Heart left ventricle (tissue), 16 donors: ENCODE data around the gene ABCA13. TPM values are rescaled to one million over a fixed set of nuclear protein-coding genes. Genes with fewer than 3 reads are reported as not detected.

Source experiments
- ATAC-seq, 4 donors: fragments of 200-7000 bp; cut with Tn5 transposase; one replicate each; pipeline ENCODE4 v1.9.1; 2020 to 2022; ENCODE audit warnings: moderate library complexity in 4 of 4, mild to moderate bottlenecking in 3 of 4, moderate number of reproducible peaks in 1 of 4
- DNase-seq, 5 donors: peaks; one replicate each; pipeline ENCODE4 v3.0.0-alpha.2; 2020
- H3K27ac ChIP-seq, 12 donors: fragments of 200-600 bp; sonication (generic) in 4 of 12; one replicate each; pipeline versions ENCODE4 v1.5.0 to v1.8.0; 2016 to 2022; ENCODE audit warnings: mild to moderate bottlenecking in 2 of 12
- H3K27me3 ChIP-seq, 9 donors: fragments of 200-600 bp; sonication (generic) in 2 of 9; one replicate each; pipeline versions ENCODE4 v1.5.1 to v1.8.0; 2016 to 2022; ENCODE audit warnings: mild to moderate bottlenecking in 3 of 9
- H3K36me3 ChIP-seq, 9 donors: fragments of 200-600 bp; sonication (generic) in 2 of 9; one replicate each; pipeline versions ENCODE4 v1.5.0 to v1.8.0; 2018 to 2022; ENCODE audit warnings: mild to moderate bottlenecking in 2 of 9
- H3K4me1 ChIP-seq, 12 donors: fragments of 200-600 bp; sonication (generic) in 4 of 12; one replicate each; pipeline versions ENCODE4 v1.5.0 to v1.8.0; 2016 to 2022; ENCODE audit warnings: mild to moderate bottlenecking in 3 of 12
- H3K4me3 ChIP-seq, 12 donors: fragments of 200-600 bp; sonication (generic) in 4 of 12; one replicate each; pipeline versions ENCODE4 v1.5.0 to v1.8.0; 2017 to 2022; ENCODE audit warnings: mild to moderate bottlenecking in 9 of 12, moderate library complexity in 4 of 12
- H3K9me3 ChIP-seq, 12 donors: fragments of 200-600 bp; sonication (generic) in 4 of 12; one replicate each; pipeline versions ENCODE4 v1.5.0 to v1.8.0; 2016 to 2022; ENCODE audit warnings: mild to moderate bottlenecking in 1 of 12
- CTCF ChIP-seq, 12 donors: fragments of 200-600 bp; sonication (generic) in 4 of 12; IDR thresholded peaks; one replicate each; pipeline versions ENCODE4 v1.5.0 to v1.8.0; 2018 to 2022; ENCODE audit warnings: antibody characterized with exemption in 12 of 12, mild to moderate bottlenecking in 5 of 12
- POLR2A ChIP-seq, 2 donors: fragments of 450-650 bp; IDR thresholded peaks; one replicate each; pipeline ENCODE4 v1.6.1; 2017; ENCODE audit warnings: antibody characterized with exemption in 2 of 2, mild to moderate bottlenecking in 2 of 2, moderate library complexity in 2 of 2
- WGBS, 4 donors: extraction: QIAGEN DNeasy Blood & Tissue Kit in 2 of 4; methylation state at CpG; one replicate each; pipeline versions ENCODE4 v1.1.5 to v1.1.7; 2013 to 2018; 5-methylcytosine and 5-hydroxymethylcytosine counted together
- intact Hi-C, 10 donors: fragments of 100-400 bp; cut with DNase I; formaldehyde crosslinking; loops; one replicate each; pipeline versions ENCODE4 v1.11.1 to v1.14.2; 2022
- polyA plus RNA-seq, 2 donors: library from polyadenylated mRNA; stranded (reverse); fragments of 200-250 nt; gene quantifications; one replicate each; pipeline ENCODE4 v1.2.3, GENCODE V29; 2013
- total RNA-seq, 9 donors: library from RNA; depleted of rRNA in 2 of 9; stranded (reverse); fragments of >200 nt in 2 of 9; fragmentation: NEBNext Ultra II Directional in 3 of 9; extraction: Animal tissue kit (Norgen Biotek cat#: 25700) in 3 of 9; gene quantifications; one replicate each; pipeline versions ENCODE4 v1.1.0 to v1.2.4, GENCODE V29; 2016 to 2023
- donor health status: ischemic (EF 13 %, LVEDD 7.1; RV severe dilation, severe dysfunction).
- donor health status: healthy with polysubstance abuse.
- donor health status: DM: no; HTN: yes; CAD: no.
- donor health status: DM: no; HTN: no; CAD: no.
- donor health status: ischemic (EF 25% LVEDD 6.9; RV normal size, moderate dysfunction).
- donor health status: ischemic (EF 25% LVEDD 5.7; RV mildly dilated, moderate dysfunction).
- donor health status: healthy.
- donor health status: DM: yes; HTN: yes; CAD: no.
- donor health status: ischemic (EF 35%, LVEDD 5.7; RV mildly dilated, moderate dysfunction).
- donor health status: nonischemic (EF 11% LVEDD 7.7; RV severe dilation, severe dysfunction).
- donor health status: DM: yes; HTN: yes; CAD: no.
- donor health status: PGD.
- donor health status: ischemic (EF 29% LVEDD 5.4; RV normal size, mild dysfunction).
- donor health status: nonischemic (EF 23%, LVEDD 6.1; RV moderate dilation, normal function).

ABCA13 gene
- total and polyA plus RNA-seq, 11 donors: 0.01 to 0.29 (median 0.07) TPM; not detected in 3

GRCh38 chr7:48295296-48295971 is 124.2 kb downstream of the ABCA13 start:
- no peaks in the 10 kb centered on the region for H3K27me3 ChIP-seq
- TF ChIP-seq CTCF (IDR thresholded peaks at IDR 0.05) (no peak), POLR2A (IDR thresholded peaks at IDR 0.05) (no peak)
- H3K4me3 ChIP-seq: no peak overlapping the region
- H3K4me1 ChIP-seq: no peaks in the 10 kb centered on the region
- DNase-seq (no peak), ATAC-seq (no peak)
- WGBS, 4 donors: 59 to 69% (median 67%) methylated on average over 7 of the region's 7 CpGs
- intact Hi-C loops: loop anchor here in 4 of 10 donors (5.0 to 10.0 kb wide), 2 partner anchors 582 to 1559 kb away; no protein-coding TSS in a partner anchor
- no peak overlapping the region for H3K27ac ChIP-seq
- no peaks in the 10 kb centered on the region for H3K36me3 ChIP-seq
- H3K9me3 ChIP-seq: no peaks in the 10 kb centered on the region

GRCh38 chr7:48296966-48297365 is 125.7 kb downstream of the ABCA13 start:
- H3K36me3 ChIP-seq: no peaks in the 10 kb centered on the region
- H3K27me3 ChIP-seq: no peaks in the 10 kb centered on the region
- no peaks in the 10 kb centered on the region for H3K9me3 ChIP-seq
- 38 to 60% (median 43%) methylated on average over 2 of the region's 2 CpGs for WGBS, 4 donors
- no peak for DNase-seq
- intact Hi-C loops: loop anchor here in 4 of 10 donors (5.0 to 10.0 kb wide), 2 partner anchors 580 to 1558 kb away; no protein-coding TSS in a partner anchor
- H3K4me3 ChIP-seq: no peak overlapping the region
- no peak for ATAC-seq
- no peak overlapping the region for H3K27ac ChIP-seq
- no peaks in the 10 kb centered on the region for H3K4me1 ChIP-seq
- TF ChIP-seq CTCF (IDR thresholded peaks at IDR 0.05) (no peak), POLR2A (IDR thresholded peaks at IDR 0.05) (no peak)

GRCh38 chr7:48298779-48299178 is 127.5 kb downstream of the ABCA13 start:
- intact Hi-C loops: loop anchor here in 5 of 10 donors (2.0 to 10.0 kb wide), 3 partner anchors 576 to 1556 kb away; no protein-coding TSS in a partner anchor

More at GRCh38 chr7:48298779-48299178, 127.5 kb downstream of the ABCA13 start:
- Histone ChIP-seq H3K4me1 (no peaks in the 10 kb centered on the region), H3K4me3 (no peak overlapping the region), H3K27me3 (no peaks in the 10 kb centered on the region), H3K27ac (no peak overlapping the region), H3K9me3 (no peaks in the 10 kb centered on the region), H3K36me3 (no peaks in the 10 kb centered on the region)
- ATAC-seq (no peak), DNase-seq (no peak)
- 55 to 63% (median 61%) methylated on average over 5 of the region's 5 CpGs for WGBS, 4 donors
- no peak for TF ChIP-seq POLR2A (IDR thresholded peaks at IDR 0.05)
- TF ChIP-seq CTCF (IDR thresholded peaks at IDR 0.05): no peak
